Measurements from ENCODE around the gene VPS26B.

- TF ChIP-seq CTCF (IDR thresholded peaks at IDR 0.05) (no peak), POLR2A (IDR thresholded peaks at IDR 0.05) (no peak), POLR2AphosphoS5 (IDR thresholded peaks at IDR 0.05; ENCODE audit: insufficient read depth in 1 of 2, low read depth in 1 of 2) (no peak)
Observed at GRCh38 chr11:134291196-134291595, 66.7 kb downstream of the VPS26B start.
